ENCODE measurements around the gene KCNH1. TPM values are rescaled to one million over a fixed set of nuclear protein-coding genes. Genes with fewer than 3 reads are reported as not detected.

KCNH1 gene
- total RNA-seq, 1 donor from 2014 or later: 10.1 TPM

DNA sequence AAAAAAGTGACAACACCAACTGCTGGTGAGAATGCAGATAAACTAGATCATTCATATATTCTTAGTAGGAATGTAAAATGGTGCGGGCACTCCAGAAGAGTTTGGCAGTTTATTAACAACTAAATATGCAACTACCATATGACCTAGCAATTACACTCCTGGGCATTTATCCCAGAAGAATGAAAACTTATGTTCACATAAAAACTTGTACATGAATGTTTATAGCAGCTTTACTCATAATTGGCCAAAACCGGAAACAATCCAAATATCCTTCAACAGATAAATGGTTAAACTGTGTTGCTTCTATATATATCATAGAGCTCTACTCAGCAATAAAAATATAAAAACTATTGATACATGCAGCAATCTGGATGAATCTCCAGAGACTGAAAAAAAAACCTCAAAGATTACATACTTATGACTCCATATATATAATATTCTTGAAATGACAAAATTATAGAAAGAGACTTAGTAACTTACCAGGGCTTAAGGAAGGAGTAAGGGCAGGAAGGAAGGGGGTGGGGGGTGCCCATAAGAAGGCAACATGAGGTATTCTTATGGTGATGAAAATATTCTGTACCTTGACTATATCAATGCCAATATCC, 99.9 kb downstream of the KCNH1 start:
- H3K4me3 ChIP-seq (ENCODE audit: low read depth, low read length): no peak overlapping the region
- DNase-seq (ENCODE audit: low read depth): no peak
- TF ChIP-seq, protein P1, sequence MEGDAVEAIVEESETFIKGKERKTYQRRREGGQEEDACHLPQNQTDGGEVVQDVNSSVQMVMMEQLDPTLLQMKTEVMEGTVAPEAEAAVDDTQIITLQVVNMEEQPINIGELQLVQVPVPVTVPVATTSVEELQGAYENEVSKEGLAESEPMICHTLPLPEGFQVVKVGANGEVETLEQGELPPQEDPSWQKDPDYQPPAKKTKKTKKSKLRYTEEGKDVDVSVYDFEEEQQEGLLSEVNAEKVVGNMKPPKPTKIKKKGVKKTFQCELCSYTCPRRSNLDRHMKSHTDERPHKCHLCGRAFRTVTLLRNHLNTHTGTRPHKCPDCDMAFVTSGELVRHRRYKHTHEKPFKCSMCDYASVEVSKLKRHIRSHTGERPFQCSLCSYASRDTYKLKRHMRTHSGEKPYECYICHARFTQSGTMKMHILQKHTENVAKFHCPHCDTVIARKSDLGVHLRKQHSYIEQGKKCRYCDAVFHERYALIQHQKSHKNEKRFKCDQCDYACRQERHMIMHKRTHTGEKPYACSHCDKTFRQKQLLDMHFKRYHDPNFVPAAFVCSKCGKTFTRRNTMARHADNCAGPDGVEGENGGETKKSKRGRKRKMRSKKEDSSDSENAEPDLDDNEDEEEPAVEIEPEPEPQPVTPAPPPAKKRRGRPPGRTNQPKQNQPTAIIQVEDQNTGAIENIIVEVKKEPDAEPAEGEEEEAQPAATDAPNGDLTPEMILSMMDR (conservative IDR thresholded peaks at IDR 0.05; ENCODE audit: low read depth, low read length): no peak

- no peak overlapping the region for H3K4me3 ChIP-seq (ENCODE audit: low read depth, low read length)
- TF ChIP-seq, protein P1 (conservative IDR thresholded peaks at IDR 0.05; ENCODE audit: low read depth, low read length): no peak
- no peak for DNase-seq (ENCODE audit: low read depth)
These were observed 109.0 kb downstream of the KCNH1 start for GRCh38 chr1:211024901-211025300.

DNA sequence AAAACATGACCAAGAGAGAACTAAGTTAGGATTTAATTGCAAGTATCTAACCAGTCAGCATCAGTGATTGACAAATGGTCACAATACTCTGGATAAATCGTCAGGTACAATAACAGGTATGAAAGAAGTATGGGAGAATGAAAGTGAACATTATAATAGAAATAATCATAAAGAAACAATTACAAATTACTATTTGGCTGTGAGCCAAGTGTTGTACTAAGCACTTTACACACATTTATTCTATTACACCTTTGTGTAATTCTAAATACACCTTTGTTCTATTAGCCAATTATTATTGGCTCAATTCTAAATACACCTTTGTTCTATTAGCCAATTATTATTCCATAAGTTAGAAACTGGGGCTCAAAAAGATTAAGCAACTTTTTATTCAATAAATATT, 114.7 kb downstream of the KCNH1 start:
- TF ChIP-seq, protein P1 (conservative IDR thresholded peaks at IDR 0.05; ENCODE audit: low read depth, low read length): no peak
- DNase-seq (ENCODE audit: low read depth): no peak

DNA sequence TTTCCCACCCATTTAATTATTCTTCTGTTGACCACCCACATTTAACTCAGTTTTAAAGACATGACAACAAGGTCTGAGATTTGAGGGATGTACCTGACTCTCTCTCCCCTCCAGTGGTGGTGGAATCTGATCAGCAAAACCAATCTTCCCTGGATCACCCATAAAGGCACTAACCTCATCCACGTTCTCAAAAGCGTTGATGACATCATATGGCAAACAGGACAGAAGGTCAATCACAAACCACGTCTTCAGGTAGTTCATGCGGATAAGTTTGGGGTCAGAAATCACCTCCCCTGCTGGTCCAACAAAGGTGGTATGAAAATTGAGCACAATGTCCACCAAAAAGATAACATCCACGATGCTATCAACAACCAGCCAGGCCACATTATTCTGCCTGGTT, 115.3 kb downstream of the KCNH1 start:
- TF ChIP-seq, protein P1 (conservative IDR thresholded peaks at IDR 0.05; ENCODE audit: low read depth, low read length): no peak
- no peak for DNase-seq (ENCODE audit: low read depth)

More for the DNA sequence above, 114.7 kb downstream of the KCNH1 start:
- no peak overlapping the region for H3K4me3 ChIP-seq (ENCODE audit: low read depth, low read length)

DNA sequence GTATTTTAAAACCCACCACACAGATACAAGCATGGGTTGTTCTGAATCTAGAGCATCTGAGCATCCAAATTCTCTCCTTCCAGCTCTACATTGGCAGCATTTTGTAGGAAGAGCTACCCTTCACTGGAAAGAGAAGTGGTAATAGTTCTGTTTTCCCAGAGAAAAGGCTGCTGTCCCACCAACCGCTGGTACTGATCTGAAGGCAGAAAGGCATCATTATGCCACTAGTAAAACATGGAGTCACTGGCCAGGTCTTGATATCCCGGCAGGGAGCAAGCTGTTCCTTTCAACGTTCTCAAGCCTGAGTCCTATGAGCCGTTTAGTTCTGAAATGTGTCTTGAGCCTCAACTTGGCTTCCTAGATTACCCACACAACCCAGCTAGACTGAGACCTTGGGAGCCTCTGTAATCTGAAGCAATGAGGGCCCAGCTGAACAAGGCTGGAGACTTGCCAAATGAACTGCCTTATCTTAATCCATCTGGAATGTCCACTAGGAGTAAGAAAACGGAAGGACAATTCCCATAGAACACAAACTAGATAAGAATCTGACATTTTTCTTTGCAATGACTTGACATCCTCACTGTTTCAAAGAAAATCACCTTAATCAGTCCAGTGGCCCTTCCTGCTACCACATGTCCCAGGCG, 116.8 kb downstream of the KCNH1 start:
- H3K4me3 ChIP-seq (ENCODE audit: low read depth, low read length): no peak overlapping the region
- DNase-seq (ENCODE audit: low read depth): no peak
- TF ChIP-seq, protein P1 (conservative IDR thresholded peaks at IDR 0.05; ENCODE audit: low read depth, low read length): no peak

More for the DNA sequence above, 115.3 kb downstream of the KCNH1 start:
- H3K4me3 ChIP-seq (ENCODE audit: low read depth, low read length): no peak overlapping the region

- TF ChIP-seq, protein P1 (conservative IDR thresholded peaks at IDR 0.05; ENCODE audit: low read depth, low read length): no peak
- H3K4me3 ChIP-seq (ENCODE audit: low read depth, low read length): no peak overlapping the region
These were observed 119.7 kb downstream of the KCNH1 start for GRCh38 chr1:211014275-211014674.

More at GRCh38 chr1:211014275-211014674, 119.7 kb downstream of the KCNH1 start:
- DNase-seq (ENCODE audit: low read depth): no peak

Data from epithelial cell of proximal tubule (primary cell).